Common myeloid progenitor, CD34-positive (primary cell): ENCODE data around the gene PRKCA.

ENCODE experiments used
- CTCF ChIA-PET: fragments of 350-600 bp; sonication (Branson Sonifier 250); formaldehyde crosslinking; loops from one replicate; lab custom pipeline; 2021; ENCODE audit warnings: antibody characterized with exemption; lab: Charles Lee
- POLR2A ChIA-PET: fragments of 350-600 bp; sonication (Branson Sonifier 250); formaldehyde crosslinking; loops from one replicate; lab custom pipeline; 2021; ENCODE audit warnings: antibody characterized with exemption; lab: Charles Lee
- DNase-seq, 3 donors: peaks; one replicate each; pipeline versions ENCODE4 v3.0.0 to v3.0.0-alpha.2; 2013
- H3K27ac ChIP-seq, 2 experiments: 1 replicate in 1 of 2; 2 replicates in 1 of 2; pipeline ENCODE4 v1.7.0; 2013; ENCODE audit warnings: inconsistent platforms in 2 of 2, low read length in 2 of 2, mild to moderate bottlenecking in 2 of 2, low read depth in 1 of 2, moderate library complexity in 1 of 2; ENCODE audit not compliant: severe bottlenecking in 2 of 2, insufficient read depth in 1 of 2, poor library complexity in 1 of 2
- H3K27me3 ChIP-seq, 5 experiments: replicated peaks in 2 of 5; 1 replicate in 3 of 5; 2 replicates in 2 of 5; pipeline versions ENCODE4 v1.6.1 to v1.7.0; 2013; ENCODE audit warnings: low read length in 4 of 5, mild to moderate bottlenecking in 2 of 5, moderate library complexity in 2 of 5, inconsistent platforms in 1 of 5; ENCODE audit not compliant: insufficient read depth in 5 of 5, control insufficient read depth in 4 of 5
- H3K36me3 ChIP-seq, 4 experiments: 1 replicate in 2 of 4; 2 replicates in 2 of 4; pipeline versions ENCODE4 v1.6.1 to v1.7.0; 2013; ENCODE audit warnings: low read length in 3 of 4, control low read depth in 1 of 4, mild to moderate bottlenecking in 1 of 4; ENCODE audit not compliant: control insufficient read depth in 4 of 4, insufficient read depth in 4 of 4
- H3K4me1 ChIP-seq, 4 experiments: 1 replicate in 3 of 4; 2 replicates in 1 of 4; pipeline versions ENCODE4 v1.6.1 to v1.7.1; 2013; ENCODE audit warnings: low read length in 3 of 4, mild to moderate bottlenecking in 3 of 4, control low read depth in 1 of 4, inconsistent platforms in 1 of 4, moderate library complexity in 1 of 4; ENCODE audit not compliant: control insufficient read depth in 4 of 4, insufficient read depth in 4 of 4; ENCODE audit errors: control extremely low read depth in 1 of 4
- H3K4me3 ChIP-seq, 7 experiments: 1 replicate in 4 of 7; 2 replicates in 3 of 7; pipeline versions ENCODE4 v1.5.1 to v1.7.0; 2013; ENCODE audit warnings: mild to moderate bottlenecking in 7 of 7, low read length in 6 of 7, moderate library complexity in 6 of 7, inconsistent platforms in 2 of 7, low read depth in 2 of 7, control low read depth in 1 of 7; ENCODE audit not compliant: insufficient read depth in 4 of 7, control insufficient read depth in 1 of 7; ENCODE audit errors: extremely low read depth in 1 of 7
- H3K9me3 ChIP-seq, 5 experiments: 1 replicate in 4 of 5; 2 replicates in 1 of 5; pipeline versions ENCODE4 v1.6.1 to v1.7.1; 2013; ENCODE audit warnings: low read length in 4 of 5, mild to moderate bottlenecking in 2 of 5, inconsistent platforms in 1 of 5, low read depth in 1 of 5, moderate library complexity in 1 of 5; ENCODE audit not compliant: control insufficient read depth in 4 of 5, insufficient read depth in 2 of 5; ENCODE audit errors: control extremely low read depth in 1 of 5
- WGBS: methylation state at CpG from one replicate; pipeline ENCODE4 v1.1.5; 2013; ENCODE audit not compliant: insufficient coverage; 5-methylcytosine and 5-hydroxymethylcytosine counted together

The PRKCA gene

GRCh38 chr17:66689221-66689620 lies 386.8 kb downstream of the PRKCA start:
- Histone ChIP-seq H3K9me3 (no peaks in the 10 kb centered on the region), H3K27me3 (no peaks in the 10 kb centered on the region), H3K27ac (no peak overlapping the region), H3K36me3 (no peaks in the 10 kb centered on the region), H3K4me1 (peaks cover 0 to 9% (median 3%) of the 10 kb centered on the region in 4 experiments), H3K4me3 (no peak overlapping the region)
- DNase-seq = peak in 2 of 3 donors; percentile 14 to 33
- ChIA-PET CTCF (no interaction called here), POLR2A (no interaction called here)
- 71% methylated on average over 2 of the region's 2 CpGs for WGBS

- POLR2A ChIA-PET = no interaction called here
- Histone ChIP-seq H3K27ac (no peak overlapping the region), H3K36me3 (no peaks in the 10 kb centered on the region), H3K9me3 (no peaks in the 10 kb centered on the region), H3K27me3 (no peaks in the 10 kb centered on the region), H3K4me3 (no peak overlapping the region), H3K4me1 (peaks cover 0 to 9% (median 3%) of the 10 kb centered on the region in 4 experiments)
- WGBS = 96% methylated on average over 3 of the region's 7 CpGs
- CTCF ChIA-PET = no interaction called here
- no peak for DNase-seq
Observed at GRCh38 chr17:66690166-66690565, 387.8 kb downstream of the PRKCA start.

GRCh38 chr17:66691644-66692420 lies 389.4 kb downstream of the PRKCA start:
- H3K36me3 ChIP-seq = no peaks in the 10 kb centered on the region
- no peaks in the 10 kb centered on the region for H3K27me3 ChIP-seq
- DNase-seq = no peak
- no peaks in the 10 kb centered on the region for H3K9me3 ChIP-seq
- POLR2A ChIA-PET = interaction anchor here (0.7 kb wide), 1 partner anchor 184 kb away, joined by 3 read pairs; no protein-coding TSS in a partner anchor
- H3K27ac ChIP-seq = no peak overlapping the region
- CTCF ChIA-PET = no interaction called here
- no peak overlapping the region for H3K4me3 ChIP-seq
- peaks cover 0 to 9% (median 3%) of the 10 kb centered on the region in 4 experiments for H3K4me1 ChIP-seq
- 82% methylated on average over 8 of the region's 12 CpGs for WGBS

- WGBS = 100% methylated on average over 3 of the region's 3 CpGs
- DNase-seq = no peak
- no peak overlapping the region for H3K4me3 ChIP-seq
- ChIA-PET CTCF (no interaction called here), POLR2A (no interaction called here)
- no peak overlapping the region for H3K27ac ChIP-seq
- peaks cover 0 to 2% (median 0%) of the 10 kb centered on the region in 5 experiments for H3K9me3 ChIP-seq
- H3K4me1 ChIP-seq = peaks cover 0 to 9% (median 3%) of the 10 kb centered on the region in 4 experiments
- H3K27me3 ChIP-seq = no peaks in the 10 kb centered on the region
- H3K36me3 ChIP-seq = no peaks in the 10 kb centered on the region
Observed at GRCh38 chr17:66692421-66692690, 389.9 kb downstream of the PRKCA start.

- CTCF ChIA-PET = interaction anchor here (0.7 kb wide), 1 partner anchor 10 kb away, joined by 3 read pairs; no protein-coding TSS in a partner anchor
- Histone ChIP-seq H3K27me3 (no peaks in the 10 kb centered on the region), H3K4me1 (peaks cover 0 to 4% (median 0%) of the 10 kb centered on the region in 4 experiments), H3K36me3 (no peaks in the 10 kb centered on the region), H3K9me3 (peaks cover 0 to 16% (median 5%) of the 10 kb centered on the region in 5 experiments), H3K27ac (no peak overlapping the region), H3K4me3 (no peak overlapping the region)
- WGBS = 100% methylated on average over 4 of the region's 5 CpGs
- no peak for DNase-seq
- POLR2A ChIA-PET = no interaction called here
Observed at GRCh38 chr17:66695098-66695497, 392.7 kb downstream of the PRKCA start.

GRCh38 chr17:66698270-66698669 lies 395.9 kb downstream of the PRKCA start:
- no peak overlapping the region for H3K4me3 ChIP-seq
- POLR2A ChIA-PET = no interaction called here
- H3K36me3 ChIP-seq = no peaks in the 10 kb centered on the region
- no peak for DNase-seq
- no peak overlapping the region for H3K27ac ChIP-seq
- H3K4me1 ChIP-seq = no peaks in the 10 kb centered on the region
- CTCF ChIA-PET = interaction anchor here (1.2 kb wide), 1 partner anchor 16 kb away, joined by 3 read pairs; no protein-coding TSS in a partner anchor
- no peaks in the 10 kb centered on the region for H3K27me3 ChIP-seq
- peaks cover 0 to 16% (median 5%) of the 10 kb centered on the region in 5 experiments for H3K9me3 ChIP-seq

- Histone ChIP-seq H3K27ac (no peak overlapping the region), H3K4me3 (no peak overlapping the region), H3K4me1 (peaks cover 0 to 3% (median 2%) of the 10 kb centered on the region in 4 experiments), H3K36me3 (no peaks in the 10 kb centered on the region), H3K9me3 (peaks cover 0 to 16% (median 5%) of the 10 kb centered on the region in 5 experiments), H3K27me3 (no peaks in the 10 kb centered on the region)
- no peak for DNase-seq
- ChIA-PET POLR2A (no interaction called here), CTCF (no interaction called here)
Observed at GRCh38 chr17:66701462-66701861, 399.0 kb downstream of the PRKCA start.
